CD4-positive, alpha-beta T cell (primary cell): ENCODE measurements around the gene COPG1. TPM values are rescaled to one million over a fixed set of nuclear protein-coding genes. Genes with fewer than 3 reads are reported as not detected.
"Not testable (repeated sequence)": the region's sequence is repeated elsewhere in the genome, so short reads cannot be mapped to it uniquely, and the experiment has no call there.

Experiments used
- ATAC-seq: fragments of 200-7000 bp; cut with Tn5 transposase; one replicate; pipeline ENCODE4 v1.10.0; 2022; ENCODE audit warnings: mild to moderate bottlenecking; ENCODE audit not compliant: poor library complexity
- CTCF ChIA-PET: fragments of 350-600 bp; sonication (Branson Sonifier 250); formaldehyde crosslinking; loops from one replicate; lab custom pipeline; 2021; ENCODE audit warnings: antibody characterized with exemption, inconsistent platforms; lab: Charles Lee
- POLR2A ChIA-PET: fragments of 350-600 bp; sonication (Branson Sonifier 250); formaldehyde crosslinking; loops from one replicate; lab custom pipeline; 2021; ENCODE audit warnings: antibody characterized with exemption, inconsistent platforms; lab: Charles Lee
- DNase-seq, 14 experiments: peaks; one replicate each; pipeline ENCODE4 v3.0.0-alpha.2; 2013 to 2020; ENCODE audit warnings: mixed read lengths in 2 of 14
- H3K27ac ChIP-seq, 2 donors: one replicate each; pipeline versions ENCODE4 v1.5.1 to v1.7.0; 2013; ENCODE audit warnings: low read length in 2 of 2, low read depth in 1 of 2, mild to moderate bottlenecking in 1 of 2
- H3K27me3 ChIP-seq, 2 experiments: 1 replicate in 1 of 2; 2 replicates in 1 of 2; pipeline versions ENCODE4 v1.6.1 to v1.7.0; 2013; ENCODE audit warnings: low read length in 2 of 2, control low read depth in 1 of 2, mild to moderate bottlenecking in 1 of 2, moderate library complexity in 1 of 2; ENCODE audit not compliant: insufficient read depth in 2 of 2, control insufficient read depth in 1 of 2
- H3K36me3 ChIP-seq: one replicate; pipeline ENCODE4 v1.6.1; 2013; ENCODE audit warnings: low read length, control low read depth; ENCODE audit not compliant: insufficient read depth
- H3K4me1 ChIP-seq: one replicate; pipeline ENCODE4 v1.6.1; 2013; ENCODE audit warnings: low read length, control low read depth; ENCODE audit not compliant: insufficient read depth
- H3K4me3 ChIP-seq: one replicate; pipeline ENCODE4 v1.5.1; 2013; ENCODE audit warnings: mild to moderate bottlenecking, low read length, moderate library complexity
- H3K9me3 ChIP-seq, 2 experiments: 1 replicate in 1 of 2; 2 replicates in 1 of 2; pipeline versions ENCODE4 v1.6.1 to v1.7.0; 2013; ENCODE audit warnings: low read length in 2 of 2, mild to moderate bottlenecking in 2 of 2, control low read depth in 1 of 2, moderate library complexity in 1 of 2; ENCODE audit not compliant: control insufficient read depth in 1 of 2, insufficient read depth in 1 of 2
- H3K27ac Mint-ChIP-seq: one replicate; pipeline ENCODE4 v1.8.0; 2020; ENCODE audit warnings: mixed read lengths
- H3K27me3 Mint-ChIP-seq: one replicate; pipeline ENCODE4 v1.8.0; 2021; ENCODE audit warnings: mixed read lengths
- H3K36me3 Mint-ChIP-seq: one replicate; pipeline ENCODE4 v1.8.0; 2021; ENCODE audit warnings: low read depth, mixed read lengths
- H3K4me1 Mint-ChIP-seq: one replicate; pipeline ENCODE4 v1.8.0; 2021; ENCODE audit warnings: low read depth, mixed read lengths
- H3K4me3 Mint-ChIP-seq: one replicate; pipeline ENCODE4 v1.8.0; 2020; ENCODE audit warnings: mild to moderate bottlenecking, mixed read lengths
- H3K9me3 Mint-ChIP-seq: one replicate; pipeline ENCODE4 v1.8.0; 2020; ENCODE audit warnings: mixed read lengths
- CTCF ChIP-seq: fragments of 200-600 bp; IDR thresholded peaks from one replicate; pipeline ENCODE4 v1.8.0; 2022; ENCODE audit warnings: antibody characterized with exemption, mild to moderate bottlenecking
- intact Hi-C, 2 experiments: fragments of 100-400 bp; cut with DNase I in 1 of 2; cut with micrococcal nuclease in 1 of 2; formaldehyde crosslinking; loops; one replicate each; pipeline versions ENCODE4 v1.15.1 to v1.9.0; 2023 to 2025; cut with DNase I, micrococcal nuclease
- total RNA-seq, 174 experiments: library from RNA in 2 of 174; stranded (reverse) in 2 of 174; gene quantifications; one replicate each; pipeline ENCODE4 v1.2.3 and lab custom pipeline; 2021 to 2026

The COPG1 gene
- total RNA-seq, 2 experiments from 2014 or later = 77.7 to 79.3 TPM

- H3K9me3 Mint-ChIP-seq = no peaks in the 10 kb centered on the region
- no peak overlapping the region for H3K4me3 ChIP-seq
- no peak overlapping the region for H3K27ac ChIP-seq
- ChIA-PET CTCF (no interaction called here), POLR2A (no interaction called here)
- H3K36me3 Mint-ChIP-seq = no peaks in the 10 kb centered on the region
- TF ChIP-seq CTCF = no peak
- H3K27me3 Mint-ChIP-seq = no peaks in the 10 kb centered on the region
- no peaks in the 10 kb centered on the region for H3K4me1 ChIP-seq
- no peaks in the 10 kb centered on the region for H3K27me3 ChIP-seq
- DNase-seq = no peak
- no peaks in the 10 kb centered on the region for H3K9me3 ChIP-seq
- no peak for ATAC-seq
- H3K27ac Mint-ChIP-seq = no peak overlapping the region
- no peak overlapping the region for H3K4me3 Mint-ChIP-seq
- H3K36me3 ChIP-seq = no peaks in the 10 kb centered on the region
- intact Hi-C loops = no loop called here
- no peaks in the 10 kb centered on the region for H3K4me1 Mint-ChIP-seq
Observed at GRCh38 chr3:129213238-129213637, 36.2 kb upstream of the COPG1 start.

- Histone ChIP-seq H3K4me3 (no peak overlapping the region), H3K36me3 (no peaks in the 10 kb centered on the region), H3K4me1 (no peaks in the 10 kb centered on the region), H3K9me3 (no peaks in the 10 kb centered on the region), H3K27ac (no peak overlapping the region), H3K27me3 (no peaks in the 10 kb centered on the region)
- Mint-ChIP-seq H3K9me3 (no peaks in the 10 kb centered on the region), H3K4me3 (no peak overlapping the region), H3K27ac (no peak overlapping the region), H3K27me3 (no peaks in the 10 kb centered on the region), H3K36me3 (no peaks in the 10 kb centered on the region), H3K4me1 (no peaks in the 10 kb centered on the region)
- DNase-seq = no peak
- intact Hi-C loops = no loop called here
- ChIA-PET POLR2A (interaction anchor here (1.2 kb wide), 1 partner anchor 14 kb away, joined by 3 read pairs; no protein-coding TSS in a partner anchor), CTCF (no interaction called here)
- TF ChIP-seq CTCF = no peak
- ATAC-seq = no peak
Observed at GRCh38 chr3:129218742-129219141, 30.7 kb upstream of the COPG1 start.

- Histone ChIP-seq H3K27ac (peak overlapping the region in 1 of 2 donors; percentile 30), H3K4me1 (peaks cover 30% of the 10 kb centered on the region)
- H3K36me3 Mint-ChIP-seq, H3K27me3 ChIP-seq, H3K27me3 Mint-ChIP-seq, H3K9me3 Mint-ChIP-seq, DNase-seq, H3K9me3 ChIP-seq, H3K36me3 ChIP-seq, H3K4me3 Mint-ChIP-seq, ATAC-seq, H3K4me3 ChIP-seq, intact Hi-C loops: not testable (repeated sequence)
- H3K27ac Mint-ChIP-seq = peak overlapping the region; percentile 80
- ChIA-PET POLR2A (interaction anchor here (0.7 to 2.4 kb wide), 4 partner anchors 25 to 171 kb away, joined by 3 to 9 read pairs (median 6); partner anchors contain the start of genes CNBP and COPG1), CTCF (interaction anchor here (0.7 to 1.6 kb wide), 3 partner anchors 21 to 769 kb away, joined by 3 to 7 read pairs (median 3); no protein-coding TSS in a partner anchor)
- peaks cover 29% of the 10 kb centered on the region for H3K4me1 Mint-ChIP-seq
Observed at GRCh38 chr3:129224387-129224786, 25.0 kb upstream of the COPG1 start.

- Histone ChIP-seq H3K36me3 (no peaks in the 10 kb centered on the region), H3K27me3 (no peaks in the 10 kb centered on the region), H3K9me3 (no peaks in the 10 kb centered on the region), H3K4me3 (no peak overlapping the region), H3K27ac (peak overlapping the region in 1 of 2 donors; percentile 30), H3K4me1 (peaks cover 31% of the 10 kb centered on the region)
- Mint-ChIP-seq H3K27ac (peak overlapping the region; percentile 80), H3K36me3 (no peaks in the 10 kb centered on the region), H3K9me3 (no peaks in the 10 kb centered on the region), H3K4me3 (peak overlapping the region; percentile 20), H3K4me1 (peaks cover 29% of the 10 kb centered on the region), H3K27me3 (no peaks in the 10 kb centered on the region)
- peak in 5 of 14 experiments; percentile 5 to 59 (median 24) for DNase-seq
- CTCF ChIA-PET = interaction anchor here (1.4 to 1.6 kb wide), 2 partner anchors 20 to 255 kb away, joined by 3 to 7 read pairs; no protein-coding TSS in a partner anchor
- POLR2A ChIA-PET = interaction anchor here (1.3 to 2.4 kb wide), 3 partner anchors 25 to 172 kb away, joined by 3 to 9 read pairs (median 9); partner anchors contain the start of genes CNBP and COPG1
- ATAC-seq = no peak
- no peak for TF ChIP-seq CTCF
- intact Hi-C loops = no loop called here
Observed at GRCh38 chr3:129224984-129225393, 24.4 kb upstream of the COPG1 start.
